Astrocyte of the cerebellum (primary cell): Measurements from ENCODE around the gene WDR54.
"Not testable (repeated sequence)": the region's sequence is repeated elsewhere in the genome, so short reads cannot be mapped to it uniquely, and the experiment has no call there.

Source experiments
- DNase-seq: peaks from one replicate; pipeline ENCODE4 v3.0.0-alpha.2; 2011; ENCODE audit warnings: low read depth
- H3K4me3 ChIP-seq: 2 replicates; pipeline ENCODE4 v1.5.1; 2011; ENCODE audit warnings: mild to moderate bottlenecking, low read depth, low read length, moderate library complexity
- in situ Hi-C: cut with HindIII; loops from 2 replicates; pipeline ENCODE4 v1.10.0; 2017; ENCODE audit warnings: low sequenced_read_pairs
- TF ChIP-seq, protein P1 (sequence below): IDR thresholded peaks from 2 replicates; pipeline ENCODE4 v1.5.1; 2012; ENCODE audit warnings: low read length, low read depth, moderate library complexity, mild to moderate bottlenecking; ENCODE audit errors: missing control alignments

Gene WDR54

DNA sequence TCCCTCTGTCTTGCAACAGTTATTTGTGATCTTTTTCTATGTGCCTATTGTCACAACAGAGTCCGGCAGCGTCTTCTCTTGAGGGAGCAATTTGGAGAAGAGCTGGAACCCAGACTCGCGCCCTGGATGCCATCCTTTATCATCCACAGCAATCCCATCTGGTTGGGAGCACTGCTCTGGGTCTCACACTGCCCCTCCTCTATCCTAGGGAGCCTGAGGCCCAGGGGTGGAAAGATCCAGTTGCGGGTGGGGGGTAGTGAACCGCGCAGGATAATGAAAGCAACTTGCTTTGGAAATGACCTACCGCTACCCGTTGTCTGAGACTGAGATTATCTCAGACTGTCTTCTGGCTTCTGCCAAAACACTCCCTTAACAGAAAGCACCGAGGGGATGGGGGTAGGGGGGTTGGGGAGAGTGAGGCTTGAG, 37.4 kb downstream of the WDR54 start:
- DNase-seq, result no peak
- TF ChIP-seq, protein P1, sequence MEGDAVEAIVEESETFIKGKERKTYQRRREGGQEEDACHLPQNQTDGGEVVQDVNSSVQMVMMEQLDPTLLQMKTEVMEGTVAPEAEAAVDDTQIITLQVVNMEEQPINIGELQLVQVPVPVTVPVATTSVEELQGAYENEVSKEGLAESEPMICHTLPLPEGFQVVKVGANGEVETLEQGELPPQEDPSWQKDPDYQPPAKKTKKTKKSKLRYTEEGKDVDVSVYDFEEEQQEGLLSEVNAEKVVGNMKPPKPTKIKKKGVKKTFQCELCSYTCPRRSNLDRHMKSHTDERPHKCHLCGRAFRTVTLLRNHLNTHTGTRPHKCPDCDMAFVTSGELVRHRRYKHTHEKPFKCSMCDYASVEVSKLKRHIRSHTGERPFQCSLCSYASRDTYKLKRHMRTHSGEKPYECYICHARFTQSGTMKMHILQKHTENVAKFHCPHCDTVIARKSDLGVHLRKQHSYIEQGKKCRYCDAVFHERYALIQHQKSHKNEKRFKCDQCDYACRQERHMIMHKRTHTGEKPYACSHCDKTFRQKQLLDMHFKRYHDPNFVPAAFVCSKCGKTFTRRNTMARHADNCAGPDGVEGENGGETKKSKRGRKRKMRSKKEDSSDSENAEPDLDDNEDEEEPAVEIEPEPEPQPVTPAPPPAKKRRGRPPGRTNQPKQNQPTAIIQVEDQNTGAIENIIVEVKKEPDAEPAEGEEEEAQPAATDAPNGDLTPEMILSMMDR, result no peak
- in situ Hi-C loops, result no loop called here
- peak overlapping the region; percentile 62 for H3K4me3 ChIP-seq

DNA sequence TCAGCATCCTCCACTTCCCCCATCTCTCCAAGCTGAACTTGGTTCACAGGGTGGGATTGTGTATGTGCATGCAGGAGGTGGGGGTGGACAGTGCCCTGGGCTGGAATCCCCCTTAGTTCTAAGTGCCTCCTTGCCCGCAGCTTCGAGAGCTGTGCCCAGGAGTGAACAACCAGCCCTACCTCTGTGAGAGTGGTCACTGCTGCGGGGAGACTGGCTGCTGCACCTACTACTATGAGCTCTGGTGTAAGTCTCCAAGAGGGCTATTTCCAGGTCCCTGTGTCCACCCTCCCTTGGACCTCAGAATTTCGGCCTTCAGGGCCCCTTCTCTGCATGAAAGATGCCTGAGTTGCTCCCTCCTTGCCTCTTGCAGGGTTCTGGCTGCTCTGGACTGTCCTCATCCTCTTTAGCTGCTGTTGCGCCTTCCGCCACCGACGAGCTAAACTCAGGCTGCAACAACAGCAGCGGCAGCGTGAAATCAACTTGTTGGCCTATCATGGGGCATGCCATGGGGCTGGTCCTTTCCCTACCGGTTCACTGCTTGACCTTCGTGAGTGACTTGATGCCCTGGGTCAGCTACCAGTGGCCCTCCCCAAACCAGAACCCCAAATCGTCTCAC, 38.1 kb downstream of the WDR54 start:
- DNase-seq, in situ Hi-C loops: not testable (repeated sequence)
- H3K4me3 ChIP-seq, result peak overlapping the region; percentile 62

DNA sequence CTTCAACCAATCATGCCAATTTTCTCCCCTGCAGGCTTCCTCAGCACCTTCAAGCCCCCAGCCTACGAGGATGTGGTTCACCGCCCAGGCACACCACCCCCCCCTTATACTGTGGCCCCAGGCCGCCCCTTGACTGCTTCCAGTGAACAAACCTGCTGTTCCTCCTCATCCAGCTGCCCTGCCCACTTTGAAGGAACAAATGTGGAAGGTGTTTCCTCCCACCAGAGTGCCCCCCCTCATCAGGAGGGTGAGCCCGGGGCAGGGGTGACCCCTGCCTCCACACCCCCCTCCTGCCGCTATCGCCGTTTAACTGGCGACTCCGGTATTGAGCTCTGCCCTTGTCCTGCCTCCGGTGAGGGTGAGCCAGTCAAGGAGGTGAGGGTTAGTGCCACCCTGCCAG, 38.7 kb downstream of the WDR54 start:
- in situ Hi-C loops, DNase-seq: not testable (repeated sequence)

DNA sequence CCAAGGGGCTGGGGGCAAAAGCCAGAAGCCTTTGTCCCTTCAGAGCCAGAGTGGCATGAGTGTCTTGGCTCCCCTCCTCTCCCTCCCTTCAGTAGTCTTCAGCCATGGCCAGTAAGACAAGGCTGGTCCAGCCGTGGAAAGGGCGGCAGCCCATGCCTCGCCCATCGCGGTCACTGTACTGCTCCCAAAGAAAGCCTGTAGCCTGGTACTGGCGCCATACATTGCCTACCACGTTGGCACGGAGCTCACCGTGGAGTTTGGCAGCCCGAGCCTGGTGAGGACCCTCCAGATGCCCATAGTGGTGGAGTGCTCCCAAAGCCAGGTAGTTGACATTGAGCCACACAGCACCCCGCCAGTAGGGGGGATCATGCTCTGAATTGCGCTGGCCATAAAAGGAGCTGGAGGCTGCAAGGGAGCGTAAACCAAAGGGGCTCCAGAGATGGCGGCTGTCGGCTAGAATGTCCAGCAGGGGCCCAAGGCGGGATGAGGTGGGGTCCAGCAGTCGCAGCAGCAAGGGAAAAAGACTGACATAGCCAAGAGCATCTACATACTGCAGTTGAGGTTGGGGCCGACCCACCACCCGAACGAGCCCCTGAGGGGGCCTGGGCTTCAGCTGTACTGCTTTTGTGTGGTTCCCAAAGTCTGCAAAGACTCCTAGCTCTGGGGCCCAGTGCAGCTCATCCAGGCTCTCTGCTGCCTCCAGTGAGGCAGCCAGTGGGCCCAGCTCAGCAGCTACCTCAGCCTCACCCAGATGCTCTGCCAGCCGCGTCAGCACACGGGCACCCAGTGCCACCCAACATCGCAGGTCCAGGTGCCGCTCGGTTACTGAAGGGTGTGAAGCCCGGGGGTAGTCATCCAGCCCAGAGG, 39.9 kb downstream of the WDR54 start:
- DNase-seq, result no peak
- in situ Hi-C loops, result no loop called here
- H3K4me3 ChIP-seq, result no peak overlapping the region
- TF ChIP-seq, protein P1, result no peak

More for the DNA sequence above, 38.7 kb downstream of the WDR54 start:
- not testable (repeated sequence) for H3K4me3 ChIP-seq

DNA sequence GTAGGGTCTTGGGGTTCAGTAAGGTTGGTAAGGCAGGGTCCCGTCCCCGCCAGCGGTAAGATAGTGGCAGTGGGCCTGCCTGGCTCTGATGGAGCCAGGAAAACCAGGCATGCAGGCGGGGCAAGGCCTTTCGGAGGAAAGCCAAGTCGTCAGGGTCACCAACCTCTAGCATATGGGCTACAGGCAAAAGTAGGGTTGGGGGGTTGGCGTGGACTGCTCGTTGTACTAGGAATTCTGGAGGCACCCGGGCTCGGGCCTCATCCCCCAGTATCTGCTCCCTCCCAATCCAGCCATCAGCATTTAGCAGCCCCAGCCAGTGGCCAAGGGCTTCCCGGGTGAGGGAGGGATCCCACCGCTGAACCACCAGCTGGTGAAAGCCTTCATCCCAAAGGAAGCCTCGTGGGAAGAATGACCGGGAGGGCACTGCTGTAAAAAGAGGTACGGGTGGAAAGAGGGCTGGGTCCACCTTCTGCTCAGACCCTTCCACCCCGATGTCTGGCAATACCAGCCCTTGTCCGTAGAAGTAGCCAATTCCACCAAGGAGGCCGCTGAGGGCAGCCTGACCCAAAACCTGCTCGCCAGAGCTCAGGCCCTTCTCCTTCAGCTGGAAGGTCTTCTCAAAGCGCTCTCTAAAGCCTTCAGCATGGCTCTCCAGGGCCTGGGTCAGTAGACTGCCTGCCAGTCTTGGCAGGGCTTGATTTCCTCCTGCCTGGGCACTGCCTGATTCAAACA, 40.7 kb downstream of the WDR54 start:
- TF ChIP-seq, protein P1, result no peak
- in situ Hi-C loops, result no loop called here
- DNase-seq, result no peak
- no peak overlapping the region for H3K4me3 ChIP-seq

DNA sequence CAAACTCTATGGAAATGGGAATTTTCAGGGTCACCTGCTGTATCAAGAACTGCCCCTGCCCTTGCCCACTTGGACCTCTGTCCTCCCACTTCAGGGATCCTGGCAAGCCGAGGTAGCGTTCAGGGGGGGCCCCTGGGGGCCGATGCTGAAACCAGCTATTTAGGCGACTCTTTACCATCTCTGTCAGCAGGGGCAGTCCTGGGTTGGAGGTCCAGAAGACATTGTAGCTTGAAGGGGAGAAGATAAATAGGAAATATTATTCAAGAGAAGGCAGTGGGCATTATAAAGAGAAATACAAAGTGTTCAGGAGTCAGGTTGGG, 41.2 kb downstream of the WDR54 start:
- no peak overlapping the region for H3K4me3 ChIP-seq
- TF ChIP-seq, protein P1, result no peak
- in situ Hi-C loops, result no loop called here
- DNase-seq, result no peak

DNA sequence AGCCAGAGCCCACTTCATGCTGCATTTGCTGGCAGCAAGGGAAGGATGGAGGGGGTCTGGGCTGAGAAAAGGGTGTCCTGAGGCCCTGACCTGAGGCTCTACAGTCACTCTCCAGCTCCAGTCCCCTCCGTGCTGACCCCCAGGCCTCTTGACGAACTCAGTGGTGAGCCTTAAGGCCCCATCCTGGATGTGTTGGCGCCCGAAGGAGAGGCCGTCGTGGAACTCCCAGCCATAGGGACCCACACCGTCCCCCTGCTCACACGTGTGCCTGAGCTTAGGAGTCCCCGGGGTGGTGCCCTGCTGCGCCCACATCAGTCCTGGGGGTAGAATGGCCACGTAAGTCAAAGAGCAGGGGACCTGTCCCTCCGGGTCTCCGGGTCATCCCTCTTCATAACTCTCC, 42.9 kb downstream of the WDR54 start:
- no peak for DNase-seq
- TF ChIP-seq, protein P1, result no peak
- in situ Hi-C loops, result no loop called here
- peak overlapping the region; percentile 72 for H3K4me3 ChIP-seq

DNA sequence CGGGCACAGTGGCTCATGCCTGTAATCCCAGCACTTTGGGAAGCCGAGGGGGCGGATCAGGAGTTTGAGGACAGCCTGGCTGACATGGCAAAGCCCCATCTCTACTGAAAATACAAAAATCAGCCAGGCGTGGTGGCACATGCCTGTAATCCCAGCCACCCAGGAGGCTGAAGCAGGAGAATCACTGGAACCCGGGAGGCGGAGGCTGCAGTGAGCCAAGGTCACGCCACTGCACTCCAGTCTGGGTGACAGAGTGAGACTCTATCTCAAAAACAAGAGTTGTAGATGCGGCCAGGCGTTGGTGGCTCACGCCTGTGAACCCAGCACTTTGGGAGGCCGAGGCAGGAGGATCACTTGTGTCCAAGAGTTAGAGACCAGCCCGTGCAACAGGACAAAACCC, 49.2 kb downstream of the WDR54 start:
- in situ Hi-C loops, DNase-seq, H3K4me3 ChIP-seq: not testable (repeated sequence)
